Measurements from ENCODE around the gene MXRA8.
"Not testable (repeated sequence)": the region's sequence is repeated elsewhere in the genome, so short reads cannot be mapped to it uniquely, and the experiment has no call there.

Gene MXRA8

DNA sequence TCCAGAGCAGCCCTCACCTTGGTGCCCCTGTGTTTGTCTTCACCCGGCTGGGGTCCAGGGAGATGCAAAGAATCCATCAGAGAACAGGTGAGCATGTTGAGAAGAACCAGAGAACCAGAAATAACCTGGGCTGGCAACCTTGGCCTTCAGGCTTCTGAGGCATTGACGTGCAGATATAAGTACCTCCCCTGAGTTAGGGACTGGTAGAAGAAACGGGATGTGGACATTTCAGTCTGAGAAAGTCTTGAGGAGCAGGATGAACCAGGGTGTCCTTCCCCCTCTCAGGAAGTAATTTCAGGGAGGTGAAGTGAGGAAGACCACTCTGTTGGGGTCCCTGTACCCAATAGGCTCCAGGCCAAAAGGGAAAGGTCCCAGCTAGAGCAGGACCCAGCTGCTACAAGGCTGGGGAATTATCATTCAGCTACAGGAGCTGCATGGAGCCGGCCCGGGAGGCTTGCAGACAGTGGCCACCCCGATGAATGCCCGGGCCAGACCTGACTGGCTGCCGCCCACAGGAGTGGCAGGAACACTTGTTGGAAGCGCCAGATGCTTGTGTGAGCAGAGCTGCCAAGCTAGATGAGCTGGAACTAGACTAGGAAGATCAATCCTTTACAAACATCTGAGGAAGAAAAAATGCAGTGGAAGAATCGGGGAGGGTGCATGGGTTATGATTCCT is 18.3 kb upstream of the MXRA8 start:
- no peak for ATAC-seq
- Mint-ChIP-seq H3K4me3 (no peak overlapping the region), H3K4me1 (peaks cover 31% of the 10 kb centered on the region), H3K36me3 (peaks cover 8% of the 10 kb centered on the region), H3K9me3 (no peaks in the 10 kb centered on the region), H3K27ac (peak overlapping the region; percentile 81), H3K27me3 (no peaks in the 10 kb centered on the region)

DNA sequence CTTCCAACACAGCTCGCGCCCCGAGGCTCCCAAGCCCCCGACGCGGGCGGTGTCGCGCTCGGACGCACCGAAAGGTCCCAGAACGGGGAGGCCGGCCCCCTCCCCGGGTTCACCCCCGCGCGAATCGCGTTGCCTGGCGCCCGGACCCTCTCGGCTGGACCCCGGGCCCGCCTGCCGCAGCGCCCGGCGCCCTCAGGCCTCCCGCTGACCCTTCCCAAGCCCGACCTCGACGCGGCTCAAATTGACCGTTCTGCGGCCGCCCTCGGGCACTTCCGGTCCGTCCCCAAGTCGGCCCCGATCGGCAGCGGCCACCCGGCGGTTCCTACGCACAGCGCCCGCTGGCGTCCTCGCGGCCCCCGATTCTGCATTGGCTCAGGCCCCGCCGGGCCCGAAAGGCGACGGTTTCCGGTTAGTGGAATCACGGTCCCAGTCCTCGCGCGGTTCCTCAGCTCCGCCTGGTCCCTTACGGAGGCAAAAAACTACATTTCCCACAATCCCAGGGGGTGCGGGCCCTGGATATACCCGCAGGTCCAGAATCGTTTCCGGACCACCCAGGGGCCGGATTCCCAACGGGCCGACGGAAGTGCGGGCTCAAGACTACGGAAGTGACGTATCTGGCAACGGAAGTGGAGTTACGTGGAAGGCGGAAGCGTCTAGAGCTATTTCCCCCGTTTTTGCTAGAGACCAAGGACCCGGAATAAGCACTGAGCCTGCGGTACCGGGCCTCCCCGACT is 16.7 kb upstream of the MXRA8 start, which contains the start of gene AURKAIP1:
AURKAIP1 (minus strand) TSS at position 279 of the 734 bp plus-strand sequence. CDS start 451 bp downstream, outside the sequence.
- peaks cover 6% of the 10 kb centered on the region for H3K36me3 Mint-ChIP-seq
- peaks cover 30% of the 10 kb centered on the region for H3K4me1 Mint-ChIP-seq
- ATAC-seq, result peak; percentile 97
- peak within 1 kb of the TSS; percentile 83 for H3K4me3 Mint-ChIP-seq
- no peaks in the 10 kb centered on the region for H3K9me3 Mint-ChIP-seq
- no peaks in the 10 kb centered on the region for H3K27me3 Mint-ChIP-seq
- H3K27ac Mint-ChIP-seq, result peak within 1 kb of the TSS; percentile 81

DNA sequence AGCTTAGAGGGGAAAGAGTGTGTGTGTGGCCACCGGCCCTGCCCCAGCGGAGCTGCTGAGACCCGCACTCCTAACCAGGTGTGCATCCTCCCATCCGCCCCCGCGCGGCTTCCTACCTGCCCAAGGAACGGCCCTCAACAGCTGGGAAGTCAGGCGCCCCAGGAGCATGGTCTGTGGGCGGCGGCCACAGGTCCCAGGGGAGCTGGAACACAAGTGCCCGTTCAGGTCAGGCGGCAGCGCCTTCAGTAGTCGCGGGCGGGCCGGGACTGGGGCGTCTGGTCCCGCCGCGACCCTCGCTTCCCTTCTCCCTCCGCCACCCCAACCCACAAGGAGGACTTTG is 16.2 kb upstream of the MXRA8 start:
- peak; percentile 1 for ATAC-seq
- H3K9me3 Mint-ChIP-seq, result no peaks in the 10 kb centered on the region
- H3K4me3 Mint-ChIP-seq, result peak overlapping the region; percentile 83
- peaks cover 6% of the 10 kb centered on the region for H3K36me3 Mint-ChIP-seq
- peak overlapping the region; percentile 81 for H3K27ac Mint-ChIP-seq
- peaks cover 30% of the 10 kb centered on the region for H3K4me1 Mint-ChIP-seq
- H3K27me3 Mint-ChIP-seq, result no peaks in the 10 kb centered on the region

DNA sequence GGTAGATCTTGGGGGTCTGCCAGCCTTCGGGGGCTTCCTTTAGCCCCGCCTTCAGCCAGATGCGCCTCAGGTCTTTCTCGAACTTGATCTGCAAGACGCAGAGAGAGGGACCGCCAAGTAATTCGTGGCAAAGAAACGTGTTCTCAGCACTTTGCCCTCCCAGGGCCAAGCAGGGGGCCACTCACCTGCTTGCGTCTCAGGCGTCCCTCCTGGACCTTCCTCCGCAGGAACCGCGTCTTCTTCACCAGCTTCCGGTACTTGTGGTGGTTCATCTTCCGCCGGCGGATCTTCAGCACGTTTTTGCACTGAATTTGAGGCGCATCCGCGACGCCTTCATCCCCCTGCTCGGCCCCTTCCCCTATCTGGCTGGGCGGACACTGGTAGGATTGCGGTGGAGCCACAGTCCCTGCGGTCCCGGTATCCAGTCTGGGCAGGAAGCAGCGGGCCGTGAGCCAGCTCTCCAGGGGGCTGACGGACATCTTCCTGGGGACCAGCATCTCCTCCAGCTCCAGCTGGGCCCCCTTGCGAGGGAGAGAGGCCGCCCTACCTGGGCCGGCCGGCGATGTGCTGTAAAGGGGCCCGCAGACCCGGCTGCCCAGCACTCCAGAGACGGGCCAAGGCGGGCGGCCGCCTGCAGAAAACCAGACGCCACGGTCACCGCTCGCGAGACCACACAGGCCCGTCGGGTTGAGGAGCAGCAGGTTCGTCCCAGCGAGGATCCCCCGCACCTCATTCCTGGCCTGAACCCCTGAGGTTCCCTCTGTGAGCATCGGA is 15.6 kb upstream of the MXRA8 start:
- no peaks in the 10 kb centered on the region for H3K27me3 Mint-ChIP-seq
- no peak for ATAC-seq
- no peaks in the 10 kb centered on the region for H3K9me3 Mint-ChIP-seq
- H3K36me3 Mint-ChIP-seq, result peaks cover 6% of the 10 kb centered on the region
- peak overlapping the region; percentile 81 for H3K27ac Mint-ChIP-seq
- peak overlapping the region; percentile 83 for H3K4me3 Mint-ChIP-seq
- peaks cover 30% of the 10 kb centered on the region for H3K4me1 Mint-ChIP-seq

DNA sequence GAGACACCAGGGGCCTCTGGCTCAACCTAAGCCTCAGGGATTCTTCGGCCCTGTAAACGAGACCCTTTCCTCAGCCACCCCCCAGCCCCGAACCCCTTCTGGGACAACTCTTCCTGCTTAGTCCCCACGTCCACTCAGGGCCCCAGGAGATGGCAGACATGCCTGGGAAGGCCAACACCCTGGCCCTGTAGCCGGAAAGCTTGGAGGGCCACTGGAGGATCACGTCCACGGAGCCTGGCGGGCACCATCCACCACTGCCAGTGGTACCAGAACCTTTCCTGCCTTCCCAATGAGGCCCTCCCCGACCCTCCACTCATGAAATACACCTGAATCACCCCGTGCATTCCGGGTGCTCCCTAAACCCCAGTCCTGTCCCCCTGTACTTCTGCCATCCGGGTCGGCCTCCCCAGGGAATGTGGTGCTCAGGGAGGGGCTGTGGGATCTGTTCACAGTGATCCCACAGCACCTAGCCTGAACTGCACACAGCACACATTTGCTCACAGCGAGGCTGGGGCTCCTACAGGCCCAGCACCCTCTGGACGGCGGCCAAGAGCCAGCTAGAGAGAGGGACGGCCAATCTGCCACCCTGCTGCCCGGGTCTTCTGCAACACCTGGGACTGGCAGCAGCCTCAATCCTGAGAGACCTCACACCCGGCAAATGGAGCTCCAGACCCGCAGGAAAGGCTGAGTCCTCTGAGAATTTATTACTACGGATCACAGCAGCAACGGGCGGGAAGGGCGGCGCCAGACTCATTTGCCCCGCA is 14.9 kb upstream of the MXRA8 start:
- Mint-ChIP-seq H3K27me3 (no peaks in the 10 kb centered on the region), H3K27ac (no peak overlapping the region), H3K36me3 (peaks cover 6% of the 10 kb centered on the region), H3K4me1 (peaks cover 30% of the 10 kb centered on the region), H3K4me3 (peak overlapping the region; percentile 83), H3K9me3 (no peaks in the 10 kb centered on the region)
- no peak for ATAC-seq

DNA sequence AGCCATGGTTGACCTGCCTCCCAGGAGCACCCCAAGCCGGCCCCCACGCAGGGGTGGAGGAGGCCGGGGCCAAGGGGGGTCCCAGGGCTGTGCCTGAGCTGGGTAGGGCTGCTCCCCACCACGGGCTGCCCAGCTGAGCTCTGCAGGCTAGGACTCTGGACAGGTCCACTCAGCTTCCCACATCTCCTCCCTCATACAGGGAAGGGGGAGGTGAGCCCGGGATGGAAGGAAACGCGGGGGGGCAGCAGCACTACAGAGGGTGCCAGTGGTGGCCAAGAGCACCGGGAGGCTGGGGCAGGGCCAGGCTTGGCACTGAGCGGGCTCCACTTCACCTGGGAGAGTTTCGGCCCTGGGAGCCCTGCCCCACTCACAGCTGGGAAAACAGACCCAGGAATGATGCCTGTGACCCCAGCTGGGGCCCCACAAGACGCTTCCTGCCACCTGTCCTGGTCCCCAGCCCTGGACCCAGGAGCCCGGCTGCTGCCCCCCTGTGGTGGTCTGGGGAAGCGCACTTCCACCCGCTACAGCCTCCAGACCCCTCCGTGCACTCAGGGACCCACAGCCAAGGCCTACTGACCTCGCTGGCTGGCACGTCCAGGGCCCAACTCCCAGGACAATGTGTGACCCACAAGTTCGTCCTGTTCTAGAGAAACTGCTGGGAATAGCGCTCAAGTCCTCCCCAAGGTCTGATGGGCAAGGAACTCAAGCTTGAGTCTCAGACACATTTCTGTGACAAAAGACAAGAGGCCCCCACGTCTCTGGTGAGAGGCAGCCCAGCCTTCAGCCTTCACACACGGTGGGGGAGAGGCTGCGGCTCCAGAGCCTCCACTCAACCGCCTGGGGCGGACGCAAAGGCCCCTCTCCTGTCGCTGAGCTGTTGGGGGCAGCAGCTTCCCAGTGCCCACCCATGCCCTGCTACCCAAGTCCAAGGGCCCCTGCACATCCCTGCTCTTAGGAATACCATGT is 13.7 kb upstream of the MXRA8 start:
- Mint-ChIP-seq H3K9me3 (no peaks in the 10 kb centered on the region), H3K27ac (no peak overlapping the region), H3K27me3 (no peaks in the 10 kb centered on the region), H3K4me3 (peak overlapping the region; percentile 41), H3K36me3 (peaks cover 6% of the 10 kb centered on the region), H3K4me1 (peaks cover 30% of the 10 kb centered on the region)
- peak; percentile 47 for ATAC-seq

DNA sequence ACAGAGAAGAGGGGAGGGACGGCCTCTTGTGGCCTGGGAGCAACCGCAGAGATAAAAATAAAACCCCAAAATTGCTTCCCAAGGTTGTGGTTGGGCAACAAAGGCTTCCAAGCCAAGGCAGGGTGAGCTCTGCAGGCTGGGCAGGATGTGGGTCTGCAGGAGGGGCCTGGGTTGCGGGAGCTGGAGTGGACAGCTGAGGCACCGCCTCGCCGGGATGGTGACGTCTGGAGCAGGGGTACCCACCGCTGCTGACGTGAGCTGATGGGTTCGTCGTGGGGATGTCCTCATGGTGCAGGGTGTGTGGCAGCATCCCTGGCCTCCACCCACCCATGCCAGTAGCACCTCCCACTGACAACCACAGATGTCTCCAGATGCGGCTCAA is 13.0 kb upstream of the MXRA8 start:
- no peak for ATAC-seq
- Mint-ChIP-seq H3K4me3 (no peak overlapping the region), H3K36me3 (peaks cover 6% of the 10 kb centered on the region), H3K27ac (no peak overlapping the region), H3K27me3 (no peaks in the 10 kb centered on the region), H3K4me1 (peaks cover 25% of the 10 kb centered on the region), H3K9me3 (no peaks in the 10 kb centered on the region)

DNA sequence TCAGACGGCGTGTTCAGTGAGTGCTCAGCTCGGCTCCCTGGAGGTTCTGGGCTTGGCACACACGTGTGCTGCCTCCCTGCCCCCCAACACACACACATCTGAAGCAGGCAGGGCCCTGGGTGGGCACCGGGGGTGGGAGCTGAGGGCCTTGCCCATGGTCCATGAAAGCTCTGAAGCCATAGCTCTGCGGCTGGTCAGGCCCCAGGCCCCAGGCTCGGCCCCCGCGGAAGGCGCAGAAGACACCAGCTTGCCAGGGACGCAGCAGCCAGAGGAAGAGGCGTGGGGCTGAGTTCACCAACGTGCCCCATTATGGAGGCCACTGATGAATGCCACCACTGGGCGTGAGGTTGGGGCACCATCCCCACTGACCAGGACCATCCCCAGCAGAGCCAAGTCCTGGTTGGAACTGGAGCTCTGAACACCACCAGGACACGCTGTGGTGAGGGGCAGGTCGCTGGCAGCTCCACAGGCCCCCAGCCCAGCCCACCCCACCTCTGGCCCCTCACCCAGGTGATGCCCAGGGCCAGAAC is 12.5 kb upstream of the MXRA8 start:
- Mint-ChIP-seq H3K4me3 (no peak overlapping the region), H3K9me3 (no peaks in the 10 kb centered on the region), H3K27ac (no peak overlapping the region), H3K4me1 (peaks cover 22% of the 10 kb centered on the region), H3K36me3 (peaks cover 6% of the 10 kb centered on the region), H3K27me3 (no peaks in the 10 kb centered on the region)
- no peak for ATAC-seq

DNA sequence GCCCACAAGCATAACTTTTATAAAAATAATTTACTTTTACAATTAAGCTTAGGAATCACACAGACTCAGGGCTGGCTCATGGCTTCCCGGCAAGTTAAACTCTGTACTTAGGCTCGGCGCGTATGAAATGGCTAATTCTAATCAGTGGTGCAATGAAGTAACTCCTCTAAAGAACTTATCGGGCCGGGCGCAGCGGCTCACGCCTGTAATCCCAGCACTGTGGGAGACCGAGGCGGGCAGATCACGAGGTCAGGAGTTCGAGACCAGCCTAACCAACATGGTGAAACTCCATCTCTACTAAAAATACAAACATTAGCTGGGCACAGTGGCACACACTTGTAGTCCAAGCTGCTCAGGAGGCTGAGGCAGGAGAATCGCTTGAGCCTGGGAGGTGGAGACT is 11.7 kb upstream of the MXRA8 start:
- ATAC-seq, H3K4me3 Mint-ChIP-seq, H3K27me3 Mint-ChIP-seq, H3K27ac Mint-ChIP-seq, H3K9me3 Mint-ChIP-seq, H3K36me3 Mint-ChIP-seq: not testable (repeated sequence)
- H3K4me1 Mint-ChIP-seq, result peaks cover 22% of the 10 kb centered on the region

DNA sequence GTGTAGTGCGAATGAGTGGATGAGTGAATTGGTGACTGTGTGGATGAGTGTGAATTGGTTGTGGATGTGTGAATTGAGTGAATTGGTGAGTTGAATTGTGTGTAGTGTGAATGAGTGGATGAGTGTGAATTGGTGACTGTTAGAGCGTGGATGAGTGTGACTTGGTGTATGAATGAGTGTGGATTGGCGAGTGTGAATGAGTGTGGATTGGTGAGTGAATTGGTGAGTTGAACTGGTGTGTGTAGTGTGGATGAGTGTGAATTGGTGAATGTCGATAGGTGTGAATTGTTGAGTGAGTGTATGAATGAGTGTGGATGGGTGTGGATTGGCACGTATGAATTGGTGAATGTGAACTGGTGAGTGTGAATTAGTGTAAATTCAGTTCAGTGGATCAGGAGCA is 9.0 kb upstream of the MXRA8 start:
- no peak for ATAC-seq
- no peak overlapping the region for H3K27ac Mint-ChIP-seq
- no peaks in the 10 kb centered on the region for H3K36me3 Mint-ChIP-seq
- H3K4me1 Mint-ChIP-seq, result peaks cover 5% of the 10 kb centered on the region
- no peaks in the 10 kb centered on the region for H3K9me3 Mint-ChIP-seq
- no peaks in the 10 kb centered on the region for H3K27me3 Mint-ChIP-seq
- H3K4me3 Mint-ChIP-seq, result no peak overlapping the region

DNA sequence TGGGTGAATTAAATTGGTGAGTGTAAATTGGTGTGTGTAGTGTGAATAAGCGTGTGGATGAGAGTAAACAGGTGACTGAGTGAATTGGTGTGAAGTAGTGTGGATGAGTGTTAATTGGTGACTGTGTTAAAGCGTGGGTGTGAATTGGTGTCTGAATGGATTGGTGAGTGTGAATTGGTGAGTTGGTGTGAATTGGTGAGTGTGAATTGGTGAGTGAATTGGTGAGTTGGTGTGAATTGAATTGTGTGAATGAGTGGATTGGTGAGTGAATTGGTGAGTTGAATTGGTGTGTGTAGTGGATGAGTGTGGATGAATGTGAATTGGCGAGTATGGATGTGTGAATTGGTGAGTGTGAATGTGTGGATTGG is 8.3 kb upstream of the MXRA8 start:
- H3K36me3 Mint-ChIP-seq, result no peaks in the 10 kb centered on the region
- no peak overlapping the region for H3K27ac Mint-ChIP-seq
- H3K4me1 Mint-ChIP-seq, result no peaks in the 10 kb centered on the region
- ATAC-seq, result no peak
- no peaks in the 10 kb centered on the region for H3K9me3 Mint-ChIP-seq
- no peak overlapping the region for H3K4me3 Mint-ChIP-seq
- H3K27me3 Mint-ChIP-seq, result no peaks in the 10 kb centered on the region

DNA sequence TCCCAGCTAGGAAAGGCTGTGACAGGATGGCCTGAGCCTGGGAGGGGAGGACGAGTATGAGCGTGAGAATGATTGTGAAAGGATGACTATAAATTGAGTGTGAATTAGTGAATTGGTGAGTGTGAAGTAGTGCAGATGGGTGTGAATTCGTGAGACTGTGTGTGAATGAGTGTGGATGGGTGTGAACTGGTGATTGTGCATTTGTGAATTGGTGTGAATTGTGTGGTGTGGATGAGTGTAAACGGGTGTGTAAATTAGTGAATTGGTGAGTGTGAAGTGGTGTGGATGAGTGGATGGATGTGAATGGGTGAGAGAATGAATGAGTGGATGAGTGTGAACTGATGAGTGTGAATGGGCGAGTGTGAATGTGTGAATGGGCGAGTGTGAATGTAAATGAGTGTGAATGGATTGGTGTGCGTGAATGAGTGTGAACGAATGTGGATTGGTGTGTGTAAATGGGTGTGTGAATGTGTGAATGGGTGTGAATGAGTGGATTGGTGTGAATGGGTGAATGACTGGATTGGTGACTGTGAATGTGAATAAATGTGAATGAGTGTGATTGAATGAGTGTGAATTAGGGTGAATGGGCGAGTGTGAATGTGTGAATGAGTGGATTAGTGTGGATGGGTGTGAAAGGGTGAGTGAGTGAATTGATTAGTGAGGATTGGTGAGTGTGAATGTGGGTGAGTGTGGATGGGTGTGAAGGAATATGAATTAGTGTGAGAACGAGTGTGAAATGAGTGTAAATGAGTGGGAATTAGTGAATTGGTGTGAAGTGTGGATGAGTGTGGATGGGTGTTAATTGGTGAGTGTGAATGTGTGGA is 7.7 kb upstream of the MXRA8 start:
- H3K4me3 Mint-ChIP-seq, result no peak overlapping the region
- peaks cover 3% of the 10 kb centered on the region for H3K27me3 Mint-ChIP-seq
- H3K4me1 Mint-ChIP-seq, result no peaks in the 10 kb centered on the region
- no peak for ATAC-seq
- H3K9me3 Mint-ChIP-seq, result no peaks in the 10 kb centered on the region
- no peaks in the 10 kb centered on the region for H3K36me3 Mint-ChIP-seq
- no peak overlapping the region for H3K27ac Mint-ChIP-seq

DNA sequence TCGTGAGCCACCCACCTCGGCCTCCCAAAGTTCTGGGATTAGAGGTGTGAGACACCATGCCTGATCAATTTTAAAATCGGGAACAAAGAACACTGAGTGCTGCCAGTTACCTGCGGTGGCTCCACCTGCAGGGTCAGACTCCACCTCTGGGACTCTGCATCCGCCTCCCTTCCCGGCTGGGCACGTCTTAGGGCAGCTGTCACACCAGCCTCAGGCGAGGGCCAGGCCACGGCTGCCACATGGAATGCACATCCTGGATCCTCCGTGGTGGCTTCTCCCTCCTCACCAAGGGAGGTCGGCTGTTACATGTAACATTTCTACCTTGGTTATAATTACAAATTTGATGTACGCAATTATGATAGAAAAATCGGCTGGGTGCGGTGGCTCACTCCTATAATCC is 5.9 kb upstream of the MXRA8 start:
- Mint-ChIP-seq H3K4me1 (peaks cover 7% of the 10 kb centered on the region), H3K27ac (no peak overlapping the region), H3K36me3 (no peaks in the 10 kb centered on the region), H3K4me3 (no peak overlapping the region), H3K9me3 (no peaks in the 10 kb centered on the region), H3K27me3 (peaks cover 17% of the 10 kb centered on the region)
- ATAC-seq, result no peak
